K562 (cell line): Measurements from ENCODE around the gene ZBTB22. TPM values are rescaled to one million over a fixed set of nuclear protein-coding genes. Genes with fewer than 3 reads are reported as not detected.

Source experiments
- GATAD2A ChIP-seq: fragments of 450-650 bp; IDR thresholded peaks from 2 replicates; pipeline ENCODE4 v1.6.1; 2017
- JUNB ChIP-seq: fragments of 450-650 bp; formaldehyde crosslinking; conservative IDR thresholded peaks from 2 replicates; pipeline ENCODE4 v1.4.0; 2020; ENCODE audit warnings: mild to moderate bottlenecking
- JUND ChIP-seq, 2 experiments: IDR thresholded peaks; 2 replicates in 1 of 2; 3 replicates in 1 of 2; pipeline ENCODE4 v1.6.1; 2011; ENCODE audit warnings: borderline replicate concordance in 2 of 2, low read depth in 2 of 2, low read length in 2 of 2, improper control_type of control experiment in 1 of 2, missing biosample characterization in 1 of 2, missing genetic modification characterization in 1 of 2, missing genetic modification reagents in 1 of 2
- KLF1 ChIP-seq: fragments of 450-650 bp; IDR thresholded peaks from 2 replicates; pipeline ENCODE4 v1.6.1; 2016; ENCODE audit warnings: missing genetic modification characterization, missing compliant biosample characterization
- LCOR ChIP-seq: sonication (generic); formaldehyde crosslinking; IDR thresholded peaks from 2 replicates; pipeline ENCODE4 v1.8.0; 2022; ENCODE audit warnings: mild to moderate bottlenecking, missing genetic modification reagents
- NFIX ChIP-seq: fragments of 250-450 bp; sonication (Bioruptor Pico); IDR thresholded peaks from 2 replicates; pipeline ENCODE4 v1.4.0; 2020; ENCODE audit warnings: low read depth, mild to moderate bottlenecking, moderate library complexity
- NRF1 ChIP-seq, 2 experiments: fragments of 450-650 bp; IDR thresholded peaks in 1 of 2; conservative IDR thresholded peaks in 1 of 2; 2 replicates each; pipeline ENCODE4 v1.6.1; 2014; ENCODE audit warnings: mild to moderate bottlenecking in 2 of 2
- PHF21A ChIP-seq: fragments of 450-650 bp; IDR thresholded peaks from 2 replicates; pipeline ENCODE4 v1.6.1; 2017; ENCODE audit warnings: low read depth, borderline replicate concordance
- SOX6 ChIP-seq: fragments of 450-650 bp; IDR thresholded peaks from 2 replicates; pipeline ENCODE4 v1.6.1; 2014; ENCODE audit warnings: mild to moderate bottlenecking
- ZNF134 ChIP-seq: fragments of 250-450 bp; sonication (Bioruptor Pico); conservative IDR thresholded peaks from 2 replicates; pipeline ENCODE4 v1.4.0; 2020
- ZNF23 ChIP-seq: fragments of 250-450 bp; sonication (Bioruptor Pico); IDR thresholded peaks from 2 replicates; pipeline ENCODE4 v1.4.0; 2020; ENCODE audit warnings: mild to moderate bottlenecking
- ZNF24 ChIP-seq: fragments of 450-650 bp; IDR thresholded peaks from 2 replicates; pipeline ENCODE4 v1.6.1; 2016
- ZNF282 ChIP-seq: sonication (generic); formaldehyde crosslinking; IDR thresholded peaks from 2 replicates; pipeline ENCODE4 v1.8.1; 2023; ENCODE audit warnings: missing genetic modification reagents
- ZNF707 ChIP-seq: fragments of 250-450 bp; sonication (Bioruptor Pico); conservative IDR thresholded peaks from 2 replicates; pipeline ENCODE4 v1.8.0; 2022; ENCODE audit warnings: inconsistent platforms, mild to moderate bottlenecking, moderate library complexity
- polyA plus RNA-seq, 8 experiments: library from polyadenylated mRNA; depleted of rRNA in 4 of 8; stranded (reverse) in 5 of 8; unstranded in 3 of 8; fragments of >200 nt; fragmentation: Nextera tagmentation in 2 of 8; fragmentation: Illumina TruSeq in 1 of 8; extraction: Ambion mirVana in 2 of 8; extraction: Trizol in 1 of 8; gene quantifications; 2 replicates each; pipeline versions ENCODE4 v1.2.1 to v1.2.3, GENCODE V29; 2011 to 2014; ENCODE audit warnings: inconsistent platforms in 1 of 8, missing spikeins in 1 of 8
- total RNA-seq, 7 experiments: library from RNA; depleted of rRNA in 6 of 7; stranded (reverse); fragments of >200 nt in 6 of 7; fragmentation: Illumina TruSeq in 2 of 7; extraction: Trizol in 2 of 7; gene quantifications; 2 replicates each; pipeline versions ENCODE4 v1.2.1 to v1.2.3, GENCODE V29; 2011 to 2021; ENCODE audit warnings: low replicate concordance in 1 of 7
- TF ChIP-seq, protein P1 (sequence below): fragments of 450-650 bp; IDR thresholded peaks from 2 replicates; pipeline ENCODE4 v1.6.1; 2016; ENCODE audit warnings: borderline replicate concordance
- TF ChIP-seq, protein P2 (sequence below): IDR thresholded peaks from 2 replicates; pipeline ENCODE4 v1.6.1; 2012; ENCODE audit warnings: low read depth, low read length, improper control_type of control experiment, borderline replicate concordance
- TF ChIP-seq, protein P3 (sequence below): fragments of 250-450 bp; sonication (Bioruptor Pico); IDR thresholded peaks from 2 replicates; pipeline ENCODE4 v1.4.0; 2020; ENCODE audit warnings: borderline replicate concordance
- TF ChIP-seq, protein P4 (sequence below), 2 experiments: fragments of 450-650 bp; conservative IDR thresholded peaks; 2 replicates each; pipeline ENCODE4 v1.6.1; 2017; ENCODE audit warnings: mild to moderate bottlenecking in 2 of 2, moderate library complexity in 2 of 2
- TF ChIP-seq, protein P5 (sequence below): fragments of 250-450 bp; sonication (Bioruptor Pico); IDR thresholded peaks from 2 replicates; pipeline ENCODE4 v1.5.0; 2022; ENCODE audit warnings: mild to moderate bottlenecking

The ZBTB22 gene
- total and polyA plus RNA-seq, 9 of the 15 experiments (the other 6 are each of a cell fraction or from before 2014, with no cell fraction given) = 0.21 to 11.9 (median 7.1) TPM

DNA sequence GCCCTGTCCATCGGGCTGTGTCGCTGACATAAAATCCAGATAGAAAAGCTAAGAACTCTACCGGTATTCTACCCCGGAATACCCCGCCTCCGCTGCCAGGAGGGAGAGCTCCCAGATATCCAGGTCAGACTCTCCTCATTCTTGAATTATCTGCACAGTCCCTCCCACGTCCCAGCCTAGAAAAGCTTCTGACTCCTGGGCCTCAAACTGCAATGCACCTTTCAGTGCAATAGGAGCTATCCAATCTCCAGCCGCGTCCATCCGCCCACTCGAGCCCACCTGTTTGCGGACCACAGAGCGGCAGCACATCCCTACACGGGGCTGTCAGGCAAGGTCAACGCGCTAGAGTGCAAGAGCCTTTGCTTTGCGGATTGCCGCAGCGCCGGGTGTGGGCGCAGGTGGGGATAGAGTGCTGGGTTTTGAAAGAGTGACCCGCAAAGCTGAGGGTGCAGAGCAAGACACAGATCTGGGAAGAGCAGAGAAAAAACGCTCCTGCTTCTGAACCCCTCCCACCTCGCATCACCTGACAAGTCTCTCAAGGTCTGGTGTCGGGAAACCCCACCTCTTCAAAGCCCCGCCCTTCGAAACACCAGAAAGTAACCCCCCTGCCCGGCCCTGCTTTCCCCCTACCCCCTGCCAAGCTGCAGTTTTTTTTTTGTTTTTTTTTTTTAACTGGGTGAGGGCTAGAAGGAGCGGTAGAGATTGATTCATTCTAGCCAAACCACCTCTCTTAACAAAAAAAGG lies 5.0 kb downstream of the ZBTB22 start (continued):
- TF ChIP-seq ZNF707 (CRISPR knock-in tag) (no peak), JUND (IDR thresholded peaks at IDR 0.05; ENCODE audit: borderline replicate concordance, low read depth, low read length) (no peak), JUND (tag; IDR thresholded peaks at IDR 0.05; ENCODE audit: borderline replicate concordance, low read depth, low read length) (no peak), JUNB (CRISPR knock-in tag) (no peak), SOX6 (no peak), LCOR (CRISPR knock-in tag) (no peak), NRF1 (conservative IDR thresholded peaks at IDR 0.05 in 1 of 2, IDR thresholded peaks at IDR 0.05 in 1 of 2) (peak in 1 of 2 experiments; percentile 26; a peak in 1 of 4 replicates), ZNF23 (no peak), GATAD2A (no peak), KLF1 (tag) (no peak), ZNF24 (no peak), ZNF134 (CRISPR knock-in tag) (no peak), NFIX (CRISPR knock-in tag) (no peak), ZNF282 (CRISPR knock-in tag) (no peak), PHF21A (no peak)
- TF ChIP-seq, protein P1, sequence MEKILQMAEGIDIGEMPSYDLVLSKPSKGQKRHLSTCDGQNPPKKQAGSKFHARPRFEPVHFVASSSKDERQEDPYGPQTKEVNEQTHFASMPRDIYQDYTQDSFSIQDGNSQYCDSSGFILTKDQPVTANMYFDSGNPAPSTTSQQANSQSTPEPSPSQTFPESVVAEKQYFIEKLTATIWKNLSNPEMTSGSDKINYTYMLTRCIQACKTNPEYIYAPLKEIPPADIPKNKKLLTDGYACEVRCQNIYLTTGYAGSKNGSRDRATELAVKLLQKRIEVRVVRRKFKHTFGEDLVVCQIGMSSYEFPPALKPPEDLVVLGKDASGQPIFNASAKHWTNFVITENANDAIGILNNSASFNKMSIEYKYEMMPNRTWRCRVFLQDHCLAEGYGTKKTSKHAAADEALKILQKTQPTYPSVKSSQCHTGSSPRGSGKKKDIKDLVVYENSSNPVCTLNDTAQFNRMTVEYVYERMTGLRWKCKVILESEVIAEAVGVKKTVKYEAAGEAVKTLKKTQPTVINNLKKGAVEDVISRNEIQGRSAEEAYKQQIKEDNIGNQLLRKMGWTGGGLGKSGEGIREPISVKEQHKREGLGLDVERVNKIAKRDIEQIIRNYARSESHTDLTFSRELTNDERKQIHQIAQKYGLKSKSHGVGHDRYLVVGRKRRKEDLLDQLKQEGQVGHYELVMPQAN = peak; percentile 51; the same call in 1 of the 2 replicates
- TF ChIP-seq, protein P2, sequence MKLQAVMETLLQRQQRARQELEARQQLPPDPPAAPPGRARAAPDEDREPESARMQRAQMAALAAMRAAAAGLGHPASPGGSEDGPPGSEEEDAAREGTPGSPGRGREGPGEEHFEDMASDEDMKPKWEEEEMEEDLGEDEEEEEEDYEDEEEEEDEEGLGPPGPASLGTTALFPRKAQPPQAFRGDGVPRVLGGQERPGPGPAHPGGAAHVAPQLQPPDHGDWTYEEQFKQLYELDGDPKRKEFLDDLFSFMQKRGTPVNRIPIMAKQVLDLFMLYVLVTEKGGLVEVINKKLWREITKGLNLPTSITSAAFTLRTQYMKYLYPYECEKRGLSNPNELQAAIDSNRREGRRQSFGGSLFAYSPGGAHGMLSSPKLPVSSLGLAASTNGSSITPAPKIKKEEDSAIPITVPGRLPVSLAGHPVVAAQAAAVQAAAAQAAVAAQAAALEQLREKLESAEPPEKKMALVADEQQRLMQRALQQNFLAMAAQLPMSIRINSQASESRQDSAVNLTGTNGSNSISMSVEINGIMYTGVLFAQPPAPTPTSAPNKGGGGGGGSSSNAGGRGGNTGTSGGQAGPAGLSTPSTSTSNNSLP = no peak
- TF ChIP-seq, protein P3, sequence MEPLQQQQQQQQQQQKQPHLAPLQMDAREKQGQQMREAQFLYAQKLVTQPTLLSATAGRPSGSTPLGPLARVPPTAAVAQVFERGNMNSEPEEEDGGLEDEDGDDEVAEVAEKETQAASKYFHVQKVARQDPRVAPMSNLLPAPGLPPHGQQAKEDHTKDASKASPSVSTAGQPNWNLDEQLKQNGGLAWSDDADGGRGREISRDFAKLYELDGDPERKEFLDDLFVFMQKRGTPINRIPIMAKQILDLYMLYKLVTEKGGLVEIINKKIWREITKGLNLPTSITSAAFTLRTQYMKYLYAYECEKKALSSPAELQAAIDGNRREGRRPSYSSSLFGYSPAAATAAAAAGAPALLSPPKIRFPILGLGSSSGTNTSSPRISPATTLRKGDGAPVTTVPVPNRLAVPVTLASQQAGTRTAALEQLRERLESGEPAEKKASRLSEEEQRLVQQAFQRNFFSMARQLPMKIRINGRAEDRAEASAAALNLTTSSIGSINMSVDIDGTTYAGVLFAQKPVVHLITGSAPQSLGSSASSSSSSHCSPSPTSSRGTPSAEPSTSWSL = no peak
- TF ChIP-seq, protein P4, sequence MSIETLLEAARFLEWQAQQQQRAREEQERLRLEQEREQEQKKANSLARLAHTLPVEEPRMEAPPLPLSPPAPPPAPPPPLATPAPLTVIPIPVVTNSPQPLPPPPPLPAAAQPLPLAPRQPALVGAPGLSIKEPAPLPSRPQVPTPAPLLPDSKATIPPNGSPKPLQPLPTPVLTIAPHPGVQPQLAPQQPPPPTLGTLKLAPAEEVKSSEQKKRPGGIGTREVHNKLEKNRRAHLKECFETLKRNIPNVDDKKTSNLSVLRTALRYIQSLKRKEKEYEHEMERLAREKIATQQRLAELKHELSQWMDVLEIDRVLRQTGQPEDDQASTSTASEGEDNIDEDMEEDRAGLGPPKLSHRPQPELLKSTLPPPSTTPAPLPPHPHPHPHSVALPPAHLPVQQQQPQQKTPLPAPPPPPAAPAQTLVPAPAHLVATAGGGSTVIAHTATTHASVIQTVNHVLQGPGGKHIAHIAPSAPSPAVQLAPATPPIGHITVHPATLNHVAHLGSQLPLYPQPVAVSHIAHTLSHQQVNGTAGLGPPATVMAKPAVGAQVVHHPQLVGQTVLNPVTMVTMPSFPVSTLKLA (conservative IDR thresholded peaks at IDR 0.05) = peak; percentile 32 to 70; a peak in 3 of 4 replicates
- TF ChIP-seq, protein P5, sequence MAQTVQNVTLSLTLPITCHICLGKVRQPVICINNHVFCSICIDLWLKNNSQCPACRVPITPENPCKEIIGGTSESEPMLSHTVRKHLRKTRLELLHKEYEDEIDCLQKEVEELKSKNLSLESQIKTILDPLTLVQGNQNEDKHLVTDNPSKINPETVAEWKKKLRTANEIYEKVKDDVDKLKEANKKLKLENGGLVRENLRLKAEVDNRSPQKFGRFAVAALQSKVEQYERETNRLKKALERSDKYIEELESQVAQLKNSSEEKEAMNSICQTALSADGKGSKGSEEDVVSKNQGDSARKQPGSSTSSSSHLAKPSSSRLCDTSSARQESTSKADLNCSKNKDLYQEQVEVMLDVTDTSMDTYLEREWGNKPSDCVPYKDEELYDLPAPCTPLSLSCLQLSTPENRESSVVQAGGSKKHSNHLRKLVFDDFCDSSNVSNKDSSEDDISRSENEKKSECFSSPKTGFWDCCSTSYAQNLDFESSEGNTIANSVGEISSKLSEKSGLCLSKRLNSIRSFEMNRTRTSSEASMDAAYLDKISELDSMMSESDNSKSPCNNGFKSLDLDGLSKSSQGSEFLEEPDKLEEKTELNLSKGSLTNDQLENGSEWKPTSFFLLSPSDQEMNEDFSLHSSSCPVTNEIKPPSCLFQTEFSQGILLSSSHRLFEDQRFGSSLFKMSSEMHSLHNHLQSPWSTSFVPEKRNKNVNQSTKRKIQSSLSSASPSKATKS (CRISPR knock-in tag) = no peak
